Pancreas (tissue), 10 donors: ENCODE results near the gene CCL8. TPM values are rescaled to one million over a fixed set of nuclear protein-coding genes. Genes with fewer than 3 reads are reported as not detected.

Source experiments
- ATAC-seq, 4 donors: fragments of 200-7000 bp; cut with Tn5 transposase; one replicate each; pipeline versions ENCODE4 v1.8.0 to v1.9.1; 2020; ENCODE audit warnings: mild to moderate bottlenecking in 4 of 4, moderate library complexity in 4 of 4
- DNase-seq, 6 donors: peaks; one replicate each; pipeline ENCODE4 v3.0.0-alpha.2; 2020
- FAIRE-seq: peaks from 2 replicates; lab custom pipeline; 2012; peaks lifted over from hg19 to GRCh38; lab: Jason Lieb, UNC
- H3K27ac ChIP-seq, 4 donors: fragments of 200-600 bp; sonication (generic); 1 replicate in 3 of 4; 2 replicates in 1 of 4; pipeline versions ENCODE4 v1.5.0 to v1.8.0; 2020
- H3K27me3 ChIP-seq, 4 donors: fragments of 200-600 bp; one replicate each; pipeline ENCODE4 v1.8.0; 2021
- H3K36me3 ChIP-seq, 3 donors: fragments of 200-600 bp; sonication (generic) in 1 of 3; one replicate each; pipeline versions ENCODE4 v1.5.0 to v1.8.0; 2020 to 2021
- H3K4me1 ChIP-seq, 3 donors: fragments of 200-600 bp; one replicate each; pipeline ENCODE4 v1.8.0; 2021
- H3K4me3 ChIP-seq, 4 donors: fragments of 200-600 bp; sonication (generic) in 2 of 4; one replicate each; pipeline versions ENCODE4 v1.5.0 to v1.8.0; 2020 to 2021
- H3K9me3 ChIP-seq, 4 donors: fragments of 200-600 bp; one replicate each; pipeline ENCODE4 v1.8.0; 2021
- WGBS, 2 donors: extraction: QIAGEN DNeasy Blood & Tissue Kit; methylation state at CpG; one replicate each; pipeline ENCODE4 v1.1.7; 2013; 5-methylcytosine and 5-hydroxymethylcytosine counted together
- intact Hi-C, 3 donors: fragments of 100-400 bp; cut with DNase I; formaldehyde crosslinking; loops; one replicate each; pipeline versions ENCODE4 v1.11.1 to v1.14.2; 2022
- polyA plus RNA-seq, 2 donors: library from polyadenylated mRNA; stranded (reverse); fragments of 200-250 nt; gene quantifications; one replicate each; pipeline ENCODE4 v1.2.3, GENCODE V29; 2013
- total RNA-seq, 6 donors: library from RNA; stranded (reverse); fragmentation: NEBNext Ultra II Directional in 4 of 6; extraction: Animal tissue kit (Norgen Biotek cat#: 25700) in 4 of 6; gene quantifications; one replicate each; pipeline versions ENCODE4 v1.2.1 to v1.2.4, GENCODE V29; 2021 to 2023
- TF ChIP-seq, protein P1 (sequence below), 4 donors: fragments of 200-600 bp; sonication (generic) in 3 of 4; IDR thresholded peaks; one replicate each; pipeline versions ENCODE4 v1.5.0 to v1.8.0; 2021; ENCODE audit warnings: antibody characterized with exemption in 4 of 4
- donor health status: healthy with polysubstance abuse.
- donor health status: DM: no; HTN: no; CAD: no; lungs with moderate emphysema.
- donor health status: DM: no; HTN: no; CAD: no.
- donor health status: control.
- donor health status: control.
- donor health status: Bipolar disorder and iron deficiency.
- donor health status: DM: yes; HTN: yes; CAD: no.
- donor health status: DM: no; HTN: no; CAD: no.
- donor health status: DM: no; HTN: no; CAD: no.
- donor health status: DM: yes; HTN: yes; CAD: no.

CCL8 gene
- total and polyA plus RNA-seq, 8 donors: 0.12 to 0.46 (median 0.22) TPM; not detected in 5

DNA sequence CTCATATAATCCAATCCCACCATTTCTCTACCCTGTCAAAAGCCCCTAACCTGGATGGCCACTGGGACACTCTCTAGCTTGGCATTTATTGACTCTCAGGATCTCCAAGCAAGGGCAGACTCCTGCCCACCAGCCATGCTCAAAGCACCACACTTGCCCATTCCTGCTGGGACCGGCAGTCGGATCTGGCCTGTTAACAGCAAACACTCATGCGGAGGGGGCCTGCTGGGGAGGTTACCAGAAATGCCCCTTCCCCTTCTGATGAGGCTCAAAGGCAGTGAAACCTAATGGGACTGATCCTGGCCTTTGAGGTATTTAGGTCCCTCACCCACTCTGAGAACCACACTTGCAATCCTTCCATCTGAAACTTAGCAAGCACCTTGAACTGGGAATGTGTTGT lies 50.3 kb downstream of the CCL8 start:
- Histone ChIP-seq H3K4me1 (no peaks in the 10 kb centered on the region), H3K4me3 (no peak overlapping the region), H3K27me3 (no peaks in the 10 kb centered on the region), H3K27ac (no peak overlapping the region), H3K36me3 (no peaks in the 10 kb centered on the region), H3K9me3 (no peaks in the 10 kb centered on the region)
- 67 to 73% methylated on average over 3 of the region's 3 CpGs for WGBS, 2 donors
- TF ChIP-seq, protein P1, sequence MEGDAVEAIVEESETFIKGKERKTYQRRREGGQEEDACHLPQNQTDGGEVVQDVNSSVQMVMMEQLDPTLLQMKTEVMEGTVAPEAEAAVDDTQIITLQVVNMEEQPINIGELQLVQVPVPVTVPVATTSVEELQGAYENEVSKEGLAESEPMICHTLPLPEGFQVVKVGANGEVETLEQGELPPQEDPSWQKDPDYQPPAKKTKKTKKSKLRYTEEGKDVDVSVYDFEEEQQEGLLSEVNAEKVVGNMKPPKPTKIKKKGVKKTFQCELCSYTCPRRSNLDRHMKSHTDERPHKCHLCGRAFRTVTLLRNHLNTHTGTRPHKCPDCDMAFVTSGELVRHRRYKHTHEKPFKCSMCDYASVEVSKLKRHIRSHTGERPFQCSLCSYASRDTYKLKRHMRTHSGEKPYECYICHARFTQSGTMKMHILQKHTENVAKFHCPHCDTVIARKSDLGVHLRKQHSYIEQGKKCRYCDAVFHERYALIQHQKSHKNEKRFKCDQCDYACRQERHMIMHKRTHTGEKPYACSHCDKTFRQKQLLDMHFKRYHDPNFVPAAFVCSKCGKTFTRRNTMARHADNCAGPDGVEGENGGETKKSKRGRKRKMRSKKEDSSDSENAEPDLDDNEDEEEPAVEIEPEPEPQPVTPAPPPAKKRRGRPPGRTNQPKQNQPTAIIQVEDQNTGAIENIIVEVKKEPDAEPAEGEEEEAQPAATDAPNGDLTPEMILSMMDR (IDR thresholded peaks at IDR 0.05): no peak
- DNase-seq (no peak), FAIRE-seq (no peak), ATAC-seq (no peak)
- intact Hi-C loops: loop anchor here in 1 of 3 donors (10.0 kb wide), 1 partner anchor 165 kb away; no protein-coding TSS in a partner anchor

GRCh38 chr17:34370376-34370996 lies 51.3 kb downstream of the CCL8 start:
- DNase-seq: no peak
- ATAC-seq: no peak
- intact Hi-C loops: no loop called here
- FAIRE-seq: no peak
- no peak overlapping the region for H3K4me3 ChIP-seq
- no peak overlapping the region for H3K27ac ChIP-seq
- H3K27me3 ChIP-seq: no peaks in the 10 kb centered on the region
- H3K4me1 ChIP-seq: no peaks in the 10 kb centered on the region
- TF ChIP-seq, protein P1 (IDR thresholded peaks at IDR 0.05): no peak
- no peaks in the 10 kb centered on the region for H3K36me3 ChIP-seq
- H3K9me3 ChIP-seq: no peaks in the 10 kb centered on the region
- WGBS, 2 donors: 78 to 80% methylated on average over 5 of the region's 5 CpGs

DNA sequence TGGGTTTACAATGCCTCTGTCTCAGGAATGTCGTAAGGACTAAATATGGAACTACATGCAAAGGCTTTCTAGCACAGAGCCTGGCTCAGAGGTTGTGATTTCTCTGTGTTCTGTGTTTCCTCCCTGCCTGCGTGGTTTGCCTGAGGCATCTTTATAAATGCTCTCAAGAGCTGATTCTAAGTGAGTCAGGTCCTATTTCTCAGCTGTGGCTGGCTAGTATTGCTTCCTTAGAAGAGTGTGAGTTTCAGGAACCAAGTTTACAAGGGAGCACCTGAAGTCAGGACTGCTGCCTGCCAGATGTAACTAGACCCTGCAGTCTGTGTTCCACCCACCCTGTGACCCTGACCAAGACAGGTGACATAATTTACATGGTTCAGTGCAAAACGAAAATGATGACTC lies 51.8 kb downstream of the CCL8 start:
- TF ChIP-seq, protein P1 (IDR thresholded peaks at IDR 0.05): no peak
- WGBS, 2 donors: 50 to 51% methylated on average over 3 of the region's 3 CpGs
- Histone ChIP-seq H3K36me3 (no peaks in the 10 kb centered on the region), H3K27ac (no peak overlapping the region), H3K4me1 (no peaks in the 10 kb centered on the region), H3K9me3 (no peaks in the 10 kb centered on the region), H3K27me3 (no peaks in the 10 kb centered on the region), H3K4me3 (no peak overlapping the region)
- FAIRE-seq (no peak), DNase-seq (no peak), ATAC-seq (no peak)
- intact Hi-C loops: no loop called here

Other genes starting within 250 kb of the CCL8 start
- 100 to 1,000 TPM in 2 of 6 donors, 10 to 100 TPM in 2, 1 to 10 TPM in 2; 5.6 to 145 (median 42.4) TPM for gene CCL2, start 64.2 kb upstream of the CCL8 start, total RNA-seq
- gene CCL2, start 64.2 kb upstream of the CCL8 start, polyA plus RNA-seq: 100 to 1,000 TPM in 1 of 2 donors, 10 to 100 TPM in 1; 97.1 to 293 TPM
- gene CCL7, start 49.2 kb upstream of the CCL8 start, total RNA-seq: not detected
- gene CCL7, start 49.2 kb upstream of the CCL8 start, polyA plus RNA-seq: not detected
- 1 to 10 TPM in 1 of 6 donors, under 1 TPM in 2, not detected in 3; 0.43 to 1.7 (median 1.00) TPM for gene CCL11, start 33.7 kb upstream of the CCL8 start, total RNA-seq
- gene CCL11, start 33.7 kb upstream of the CCL8 start, polyA plus RNA-seq: 1 to 10 TPM; 1.1 to 4.0 TPM
- 1 to 10 TPM in 2 of 6 donors, under 1 TPM in 1, not detected in 3; 0.70 to 1.2 (median 1.0) TPM for gene CCL13, start 37.0 kb downstream of the CCL8 start, total RNA-seq
- gene CCL13, start 37.0 kb downstream of the CCL8 start, polyA plus RNA-seq: under 1 TPM; 0.31 to 0.84 TPM
- not detected for gene CCL1, start 43.8 kb downstream of the CCL8 start, total RNA-seq
- gene CCL1, start 43.8 kb downstream of the CCL8 start, polyA plus RNA-seq: not detected